OCI-LY3 (cell line): ENCODE results near the gene ARPP19.
A peak's percentile ranks its signal among the peaks of the same experiment; 100 is the strongest.

ENCODE experiments used
- H2AFZ ChIP-seq: fragments of 200-600, 300-600 bp; shearing (Covaris generic); 2 replicates; pipeline ENCODE4 v1.6.0; 2014; ENCODE audit warnings: antibody characterized with exemption, low read depth, low read length
- H3K27ac ChIP-seq: fragments of 200-600, 300-600 bp; sonication (generic); 2 replicates; pipeline ENCODE4 v1.5.1; 2014; ENCODE audit warnings: mild to moderate bottlenecking, low read length, moderate library complexity, mixed read lengths
- H3K27me3 ChIP-seq: fragments of 200-600, 300-600 bp; sonication (generic); 2 replicates; pipeline ENCODE4 v1.6.1; 2014; ENCODE audit warnings: low read depth, low read length, mixed read lengths
- H3K36me3 ChIP-seq: fragments of 200-600, 300-600 bp; sonication (generic); replicated peaks from 2 replicates; pipeline ENCODE3; 2014; ENCODE audit warnings: low read depth, low read length, mixed read lengths
- H3K4me1 ChIP-seq: fragments of 300-600, 200-600 bp; sonication (generic); 2 replicates; pipeline ENCODE4 v1.6.1; 2014; ENCODE audit warnings: low read length, mixed read lengths
- H3K4me2 ChIP-seq: fragments of 200-600, 300-600 bp; sonication (generic); 2 replicates; pipeline ENCODE4 v1.6.1; 2014; ENCODE audit warnings: low read length, mixed read lengths
- H3K4me3 ChIP-seq: fragments of 300-600, 200-600 bp; sonication (generic); 2 replicates; pipeline ENCODE4 v1.5.1; 2014; ENCODE audit warnings: antibody characterized with exemption, mild to moderate bottlenecking, low read length, moderate library complexity
- H3K79me2 ChIP-seq: fragments of 300-600, 200-600 bp; shearing (Covaris generic); 2 replicates; pipeline ENCODE4 v1.6.1; 2014; ENCODE audit warnings: mild to moderate bottlenecking, low read length, mixed read lengths
- H3K9ac ChIP-seq: fragments of 300-600, 200-600 bp; shearing (Covaris generic); 2 replicates; pipeline ENCODE4 v1.6.0; 2014; ENCODE audit warnings: mild to moderate bottlenecking, low read length, moderate library complexity
- H3K9me3 ChIP-seq: fragments of 200-600, 300-600 bp; shearing (Covaris generic); 2 replicates; pipeline ENCODE4 v1.6.1; 2014; ENCODE audit warnings: low read length, mixed read lengths; ENCODE audit not compliant: insufficient read depth
- H4K20me1 ChIP-seq: fragments of 200-600, 300-600 bp; sonication (generic); 2 replicates; pipeline ENCODE4 v1.6.1; 2016; ENCODE audit warnings: low read length, mixed read lengths; ENCODE audit not compliant: insufficient read depth
- CTCF ChIP-seq: fragments of 200-600, 300-600 bp; sonication (generic); IDR thresholded peaks from 2 replicates; pipeline ENCODE4 v1.5.1; 2014; ENCODE audit warnings: antibody characterized with exemption, low read length, low read depth
- EZH2phosphoT487 ChIP-seq: fragments of 200-600 bp; shearing (Covaris generic); IDR thresholded peaks from 2 replicates; pipeline ENCODE4 v1.6.1; 2018; ENCODE audit warnings: antibody characterized with exemption, mixed run types, low read depth

The ARPP19 gene

DNA sequence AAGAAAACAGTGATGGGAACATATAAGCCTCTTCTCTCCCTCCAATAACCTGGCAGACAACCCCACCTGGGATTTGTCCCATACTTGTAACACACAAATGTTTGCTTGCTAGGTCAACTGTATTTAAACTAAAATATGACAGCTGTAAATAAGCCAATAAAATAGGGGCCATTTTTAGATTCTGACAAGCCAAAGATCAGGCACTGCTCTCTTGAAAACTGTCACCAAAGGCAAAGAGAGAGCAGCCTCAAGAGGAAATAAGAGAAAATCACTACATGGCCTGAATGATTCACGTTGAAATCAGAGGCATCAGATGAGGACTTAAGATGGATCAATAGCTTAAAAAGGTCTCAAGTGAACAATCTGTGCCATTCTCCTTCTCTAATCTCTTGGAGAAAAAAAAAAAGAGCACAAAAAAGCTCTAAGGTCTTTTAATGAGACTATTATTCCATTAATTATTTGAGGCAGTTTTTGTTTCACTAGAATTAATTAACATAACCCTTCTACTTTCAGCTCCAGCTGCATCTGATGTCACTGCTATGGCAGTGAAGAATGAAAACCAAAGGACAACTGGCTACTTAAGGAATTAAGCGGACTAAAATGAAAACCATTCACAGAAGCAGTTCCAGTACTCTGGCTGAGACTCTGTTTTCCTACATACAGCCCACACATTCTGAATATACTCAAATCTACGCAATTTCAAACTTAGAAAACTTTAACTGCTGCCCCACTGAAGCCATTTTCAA lies 59.2 kb downstream of the ARPP19 start:
- H3K4me3 ChIP-seq, result no peak overlapping the region
- peaks cover 86% of the 10 kb centered on the region for H3K79me2 ChIP-seq
- no peak overlapping the region for H3K27ac ChIP-seq
- H3K9ac ChIP-seq, result no peak overlapping the region
- H4K20me1 ChIP-seq, result peaks cover 35% of the 10 kb centered on the region
- no peaks in the 10 kb centered on the region for H3K36me3 ChIP-seq
- H3K27me3 ChIP-seq, result no peaks in the 10 kb centered on the region
- no peak overlapping the region for H2AFZ ChIP-seq
- no peak for TF ChIP-seq CTCF
- no peak for TF ChIP-seq EZH2phosphoT487
- no peaks in the 10 kb centered on the region for H3K9me3 ChIP-seq
- H3K4me1 ChIP-seq, result peaks cover 23% of the 10 kb centered on the region
- no peak overlapping the region for H3K4me2 ChIP-seq

GRCh38 chr15:52506549-52506948 lies 62.3 kb downstream of the ARPP19 start:
- H3K27me3 ChIP-seq, result no peaks in the 10 kb centered on the region
- H3K9ac ChIP-seq, result no peak overlapping the region
- peaks cover 44% of the 10 kb centered on the region for H3K4me1 ChIP-seq
- no peak overlapping the region for H3K4me3 ChIP-seq
- H3K4me2 ChIP-seq, result no peak overlapping the region
- H3K36me3 ChIP-seq, result peaks cover 3% of the 10 kb centered on the region
- no peak overlapping the region for H2AFZ ChIP-seq
- H3K79me2 ChIP-seq, result peaks cover 88% of the 10 kb centered on the region
- H3K27ac ChIP-seq, result no peak overlapping the region
- H3K9me3 ChIP-seq, result no peaks in the 10 kb centered on the region
- peaks cover 23% of the 10 kb centered on the region for H4K20me1 ChIP-seq
- TF ChIP-seq EZH2phosphoT487, result no peak
- TF ChIP-seq CTCF, result no peak

DNA sequence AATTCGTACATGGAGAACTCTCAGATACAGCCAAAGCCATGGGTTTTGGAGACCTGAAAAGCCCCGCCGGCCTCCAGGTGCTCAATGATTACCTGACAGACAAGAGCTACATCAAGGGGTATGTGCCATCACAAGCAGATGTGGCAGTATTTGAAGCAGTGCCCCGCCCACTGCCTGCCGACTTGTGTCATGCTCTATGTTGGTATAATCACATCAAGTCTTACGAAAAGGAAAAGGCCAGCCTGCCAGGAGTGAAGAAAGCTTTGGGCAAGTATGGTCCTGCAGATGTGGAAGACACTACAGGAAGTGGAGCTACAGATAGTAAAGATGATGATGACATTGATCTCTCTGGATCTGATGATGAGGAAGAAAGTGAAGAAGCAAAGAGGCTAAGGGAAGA lies 63.7 kb downstream of the ARPP19 start:
- peaks cover 44% of the 10 kb centered on the region for H3K4me1 ChIP-seq
- H4K20me1 ChIP-seq, result peaks cover 14% of the 10 kb centered on the region
- no peaks in the 10 kb centered on the region for H3K27me3 ChIP-seq
- H2AFZ ChIP-seq, result no peak overlapping the region
- peaks cover 3% of the 10 kb centered on the region for H3K36me3 ChIP-seq
- H3K27ac ChIP-seq, result no peak overlapping the region
- no peak overlapping the region for H3K9ac ChIP-seq
- no peaks in the 10 kb centered on the region for H3K9me3 ChIP-seq
- peak overlapping the region; percentile 87 for H3K4me2 ChIP-seq
- peaks cover 82% of the 10 kb centered on the region for H3K79me2 ChIP-seq
- peak overlapping the region; percentile 65; the same call in 1 of the 2 replicates for H3K4me3 ChIP-seq
- TF ChIP-seq EZH2phosphoT487 (no peak), CTCF (no peak)

DNA sequence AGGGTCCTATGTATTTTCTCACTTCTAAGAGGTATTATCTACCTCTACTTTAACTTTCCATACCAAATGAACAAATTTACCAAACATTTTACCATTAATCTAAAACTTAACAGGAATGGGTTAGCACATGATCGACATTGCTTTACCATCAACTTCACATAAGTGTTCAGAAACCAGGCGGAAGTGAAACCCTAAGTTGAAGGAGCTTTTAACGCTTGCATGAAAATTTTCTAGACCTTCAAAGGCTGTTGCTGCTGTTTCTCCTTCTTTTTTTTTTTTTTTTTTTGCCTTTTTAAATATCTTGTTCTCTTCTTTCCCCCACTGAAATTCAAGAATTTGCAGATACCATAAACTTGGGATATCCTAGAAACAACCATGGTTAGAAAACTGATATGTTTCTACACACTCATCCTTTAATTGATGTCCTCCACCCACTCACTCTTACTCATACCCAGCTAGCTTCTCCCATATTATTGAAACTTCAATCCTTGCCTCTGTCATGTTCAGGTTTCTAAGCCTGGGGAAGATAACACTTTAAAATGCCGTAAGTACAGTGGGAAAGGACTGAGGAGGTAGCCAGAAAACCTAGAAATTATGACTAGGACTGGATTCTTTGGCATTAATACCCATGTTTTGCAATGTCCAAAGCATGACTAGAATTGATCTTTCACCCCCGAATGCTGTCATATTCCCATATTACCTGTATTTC lies 64.9 kb downstream of the ARPP19 start:
- H3K4me3 ChIP-seq, result peak overlapping the region; percentile 65

More for the DNA sequence above, 64.9 kb downstream of the ARPP19 start:
- Histone ChIP-seq H3K27me3 (no peaks in the 10 kb centered on the region), H3K9me3 (no peaks in the 10 kb centered on the region), H2AFZ (no peak overlapping the region), H3K79me2 (peaks cover 79% of the 10 kb centered on the region), H3K27ac (peak overlapping the region; percentile 85), H3K36me3 (peaks cover 3% of the 10 kb centered on the region), H4K20me1 (0 out of 2 replicates have a peak, but pooled peaks cover 4% of the 10 kb centered on the region), H3K9ac (peak overlapping the region; percentile 60), H3K4me2 (peak overlapping the region; percentile 87), H3K4me1 (peaks cover 38% of the 10 kb centered on the region)
- TF ChIP-seq EZH2phosphoT487 (no peak), CTCF (no peak)
